Activated CD8-positive, alpha-beta T cell treated with anti-CD3 and anti-CD28 coated beads for 36 hours (primary cell): ENCODE measurements around the gene PSMB11. TPM values are rescaled to one million over a fixed set of nuclear protein-coding genes. Genes with fewer than 3 reads are reported as not detected.
A peak's percentile ranks its signal among the peaks of the same experiment; 100 is the strongest.

Experiments used
- ATAC-seq: fragments of 200-7000 bp; cut with Tn5 transposase; one replicate; pipeline ENCODE4 v1.10.0; 2021; ENCODE audit warnings: mild to moderate bottlenecking, moderate library complexity
- CTCF ChIA-PET: fragments of 350-600 bp; sonication (Branson Sonifier 250); formaldehyde crosslinking; loops from one replicate; lab custom pipeline; 2021; ENCODE audit warnings: antibody characterized with exemption; lab: Charles Lee
- POLR2A ChIA-PET: fragments of 350-600 bp; sonication (Branson Sonifier 250); formaldehyde crosslinking; loops from one replicate; lab custom pipeline; 2021; ENCODE audit warnings: antibody characterized with exemption; lab: Charles Lee
- DNase-seq: peaks from one replicate; pipeline ENCODE4 v3.0.0-alpha.2; 2020
- H3K27ac Mint-ChIP-seq: one replicate; pipeline ENCODE4 v1.8.0; 2021; ENCODE audit warnings: mild to moderate bottlenecking, mixed read lengths
- H3K27me3 Mint-ChIP-seq: one replicate; pipeline ENCODE4 v1.8.0; 2021; ENCODE audit warnings: mixed read lengths
- H3K36me3 Mint-ChIP-seq: one replicate; pipeline ENCODE4 v1.8.0; 2021; ENCODE audit warnings: low read depth, mixed read lengths
- H3K4me1 Mint-ChIP-seq: one replicate; pipeline ENCODE4 v1.8.0; 2021; ENCODE audit warnings: low read depth, mixed read lengths
- H3K4me3 Mint-ChIP-seq: one replicate; pipeline ENCODE4 v1.8.0; 2021; ENCODE audit warnings: mild to moderate bottlenecking, moderate library complexity, mixed read lengths
- H3K9me3 Mint-ChIP-seq: one replicate; pipeline ENCODE4 v1.8.0; 2021; ENCODE audit warnings: mixed read lengths
- CTCF ChIP-seq: fragments of 200-600 bp; IDR thresholded peaks from one replicate; pipeline ENCODE4 v1.8.0; 2022; ENCODE audit warnings: antibody characterized with exemption, mild to moderate bottlenecking
- intact Hi-C: fragments of 100-400 bp; cut with micrococcal nuclease; formaldehyde crosslinking; loops from one replicate; pipeline ENCODE4 v1.10.0; 2022
- total RNA-seq, 2 experiments: library from RNA; stranded (reverse); gene quantifications; one replicate each; pipeline ENCODE4 v1.2.3, GENCODE V29; 2021

The PSMB11 gene
- total RNA-seq, 2 experiments from 2014 or later: not detected

GRCh38 chr14:22996768-22997654, 45.0 kb upstream of the PSMB11 start:
- no peaks in the 10 kb centered on the region for H3K27me3 Mint-ChIP-seq
- CTCF ChIA-PET: interaction anchor here (0.9 to 8.0 kb wide), 9 partner anchors 11 to 95 kb away, joined by 3 to 289 read pairs (median 58); partner anchors contain the start of genes AJUBA and CDH24
- TF ChIP-seq CTCF: no peak
- no peaks in the 10 kb centered on the region for H3K9me3 Mint-ChIP-seq
- no peak overlapping the region for H3K4me3 Mint-ChIP-seq
- POLR2A ChIA-PET: interaction anchor here (0.9 to 5.1 kb wide), 4 partner anchors 10 to 61 kb away, joined by 3 to 32 read pairs (median 10); no protein-coding TSS in a partner anchor
- DNase-seq (no peak), ATAC-seq (no peak)
- intact Hi-C loops: no loop called here
- H3K27ac Mint-ChIP-seq: no peak overlapping the region
- H3K4me1 Mint-ChIP-seq: peaks cover 7% of the 10 kb centered on the region
- peaks cover 2% of the 10 kb centered on the region for H3K36me3 Mint-ChIP-seq

- Mint-ChIP-seq H3K9me3 (no peaks in the 10 kb centered on the region), H3K36me3 (peaks cover 2% of the 10 kb centered on the region), H3K4me3 (no peak overlapping the region), H3K27me3 (no peaks in the 10 kb centered on the region), H3K27ac (no peak overlapping the region), H3K4me1 (peaks cover 7% of the 10 kb centered on the region)
- intact Hi-C loops: no loop called here
- ChIA-PET CTCF (interaction anchor here (0.9 to 5.4 kb wide), 5 partner anchors 9 to 69 kb away, joined by 3 to 150 read pairs (median 11); partner anchors contain the start of genes AJUBA and CDH24), POLR2A (interaction anchor here (1.2 to 5.1 kb wide), 2 partner anchors 9 to 59 kb away, joined by 3 to 32 read pairs; no protein-coding TSS in a partner anchor)
- ATAC-seq (no peak), DNase-seq (no peak)
- no peak for TF ChIP-seq CTCF
These were observed 44.2 kb upstream of the PSMB11 start for GRCh38 chr14:22997676-22998323.

GRCh38 chr14:22998329-22999012, 43.5 kb upstream of the PSMB11 start:
- Mint-ChIP-seq H3K9me3 (no peaks in the 10 kb centered on the region), H3K4me3 (no peak overlapping the region), H3K27me3 (no peaks in the 10 kb centered on the region), H3K4me1 (peaks cover 7% of the 10 kb centered on the region), H3K27ac (no peak overlapping the region), H3K36me3 (no peaks in the 10 kb centered on the region)
- ChIA-PET POLR2A (interaction anchor here (5.1 kb wide), 1 partner anchor 8 kb away, joined by 32 read pairs; no protein-coding TSS in a partner anchor), CTCF (interaction anchor here (0.9 to 2.9 kb wide), 4 partner anchors 9 to 69 kb away, joined by 3 to 12 read pairs (median 8); partner anchors contain the start of gene CDH24)
- DNase-seq (no peak), ATAC-seq (no peak)
- TF ChIP-seq CTCF: no peak
- intact Hi-C loops: no loop called here

- CTCF ChIA-PET: interaction anchor here (0.8 to 3.5 kb wide), 11 partner anchors 8 to 83 kb away, joined by 3 to 17 read pairs (median 4); partner anchors contain the start of gene CDH24
- Mint-ChIP-seq H3K27ac (no peak overlapping the region), H3K27me3 (no peaks in the 10 kb centered on the region), H3K36me3 (no peaks in the 10 kb centered on the region), H3K9me3 (no peaks in the 10 kb centered on the region), H3K4me1 (peaks cover 10% of the 10 kb centered on the region), H3K4me3 (no peak overlapping the region)
- DNase-seq (no peak), ATAC-seq (peak; percentile 47)
- POLR2A ChIA-PET: interaction anchor here (1.3 kb wide), 1 partner anchor 25 kb away, joined by 3 read pairs; no protein-coding TSS in a partner anchor
- no peak for TF ChIP-seq CTCF
- intact Hi-C loops: no loop called here
These were observed 41.2 kb upstream of the PSMB11 start for GRCh38 chr14:23000860-23001259.
